HCT116 (cell line): Measurements from ENCODE around the gene B4GALNT4.

Experiments used
- CTCF ChIP-seq, 3 experiments: fragments of 200-600 bp in 1 of 3; sonication (generic) in 1 of 3; IDR thresholded peaks in 2 of 3; conservative IDR thresholded peaks in 1 of 3; 2 replicates each; pipeline ENCODE4 v1.5.1; 2012 to 2017; ENCODE audit warnings: low read depth in 2 of 3, low read length in 2 of 3, antibody characterized with exemption in 1 of 3, borderline replicate concordance in 1 of 3, control low read depth in 1 of 3, mild to moderate bottlenecking in 1 of 3, mixed read lengths in 1 of 3, mixed run types in 1 of 3, moderate library complexity in 1 of 3; ENCODE audit not compliant: insufficient read depth in 1 of 3
- EZH2 ChIP-seq: fragments of 200-600 bp; sonication (generic); IDR thresholded peaks from 2 replicates; pipeline ENCODE4 v1.6.1; 2017; ENCODE audit warnings: antibody characterized with exemption, mixed run types
- JUND ChIP-seq: IDR thresholded peaks from 2 replicates; pipeline ENCODE4 v1.6.1; 2012
- MAX ChIP-seq: IDR thresholded peaks from 2 replicates; pipeline ENCODE4 v1.6.1; 2012
- POLR2A ChIP-seq: IDR thresholded peaks from 2 replicates; pipeline ENCODE4 v1.7.0; 2011; ENCODE audit warnings: borderline replicate concordance; ENCODE audit not compliant: insufficient read depth, insufficient read length; ENCODE audit errors: extremely low read depth
- SRF ChIP-seq: IDR thresholded peaks from 2 replicates; pipeline ENCODE4 v1.6.1; 2012; ENCODE audit warnings: low read depth

GRCh38 chr11:326592-326841 lies 42.8 kb upstream of the B4GALNT4 start:
- no peak for TF ChIP-seq EZH2
- TF ChIP-seq JUND: no peak
- TF ChIP-seq MAX: no peak
- no peak for TF ChIP-seq POLR2A
- TF ChIP-seq SRF: no peak
- TF ChIP-seq CTCF (IDR thresholded peaks at IDR 0.05 in 2 of 3, conservative IDR thresholded peaks at IDR 0.05 in 1 of 3; ENCODE audit: borderline replicate concordance in 1 of 3, insufficient read depth in 1 of 3, low read depth in 2 of 3, low read length in 2 of 3): no peak
